RWPE2 (cell line): ENCODE data around the gene NEMP1.

Experiments
- ATAC-seq: fragments of 200-7000 bp; cut with Tn5 transposase; 3 replicates; pipeline ENCODE4 v1.9.1; 2021; ENCODE audit warnings: low read depth
- DNase-seq: peaks from one replicate; pipeline ENCODE4 v3.0.0-alpha.2; 2020; ENCODE audit warnings: low spot score
- H3K27ac ChIP-seq: fragments of 450-650 bp; 2 replicates; pipeline ENCODE4 v1.5.1; 2017; ENCODE audit warnings: mild to moderate bottlenecking; ENCODE audit not compliant: poor library complexity, severe bottlenecking
- H3K27me3 ChIP-seq: fragments of 250-450 bp; sonication (Bioruptor Pico); 2 replicates; pipeline ENCODE4 v1.5.1; 2021; ENCODE audit warnings: mild to moderate bottlenecking, moderate library complexity; ENCODE audit not compliant: insufficient read depth, poor library complexity, severe bottlenecking
- H3K36me3 ChIP-seq: fragments of 250-450 bp; sonication (Bioruptor Pico); 2 replicates; pipeline ENCODE4 v1.5.1; 2020; ENCODE audit warnings: low read depth, mild to moderate bottlenecking, moderate library complexity
- H3K4me1 ChIP-seq: fragments of 250-450 bp; sonication (Bioruptor Pico); 2 replicates; pipeline ENCODE4 v1.5.1; 2021; ENCODE audit warnings: mild to moderate bottlenecking, moderate library complexity; ENCODE audit not compliant: insufficient read depth, poor library complexity, severe bottlenecking
- H3K4me3 ChIP-seq: fragments of 250-450 bp; sonication (Bioruptor Pico); 2 replicates; pipeline ENCODE4 v1.5.1; 2021; ENCODE audit warnings: mild to moderate bottlenecking, moderate library complexity; ENCODE audit not compliant: severe bottlenecking
- H3K9me3 ChIP-seq: fragments of 250-450 bp; sonication (Bioruptor Pico); 2 replicates; pipeline ENCODE4 v1.5.1; 2021; ENCODE audit warnings: mild to moderate bottlenecking, moderate library complexity; ENCODE audit not compliant: severe bottlenecking
- TF ChIP-seq, protein P1 (sequence below): fragments of 450-650 bp; IDR thresholded peaks from one replicate; pipeline ENCODE4 v1.5.1; 2017; ENCODE audit warnings: mild to moderate bottlenecking, moderate library complexity; ENCODE audit not compliant: poor library complexity, severe bottlenecking

The NEMP1 gene

DNA sequence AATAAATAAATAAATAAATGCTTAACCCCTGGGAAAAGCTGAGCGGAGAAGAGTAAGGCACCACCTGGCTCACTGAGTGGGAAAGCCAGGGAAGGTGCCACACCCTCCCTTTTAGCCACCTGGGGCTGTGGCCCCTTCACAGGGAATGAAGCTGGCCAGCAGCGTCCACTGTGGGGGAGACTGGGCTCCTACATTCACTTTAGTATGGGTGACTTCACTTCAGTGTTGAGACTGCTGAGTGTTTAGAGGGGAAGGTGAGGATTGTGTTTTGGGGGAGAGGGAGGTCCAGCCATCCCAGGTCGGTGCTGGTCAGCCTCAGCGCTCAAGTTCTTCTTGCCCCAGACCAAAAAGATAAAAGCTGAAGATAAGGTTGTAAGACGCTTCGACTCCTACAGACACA is 11.9 kb upstream of the NEMP1 start:
- peak overlapping the region; percentile 99 for H3K27ac ChIP-seq
- H3K4me3 ChIP-seq, result peak overlapping the region; percentile 93
- TF ChIP-seq, protein P1, sequence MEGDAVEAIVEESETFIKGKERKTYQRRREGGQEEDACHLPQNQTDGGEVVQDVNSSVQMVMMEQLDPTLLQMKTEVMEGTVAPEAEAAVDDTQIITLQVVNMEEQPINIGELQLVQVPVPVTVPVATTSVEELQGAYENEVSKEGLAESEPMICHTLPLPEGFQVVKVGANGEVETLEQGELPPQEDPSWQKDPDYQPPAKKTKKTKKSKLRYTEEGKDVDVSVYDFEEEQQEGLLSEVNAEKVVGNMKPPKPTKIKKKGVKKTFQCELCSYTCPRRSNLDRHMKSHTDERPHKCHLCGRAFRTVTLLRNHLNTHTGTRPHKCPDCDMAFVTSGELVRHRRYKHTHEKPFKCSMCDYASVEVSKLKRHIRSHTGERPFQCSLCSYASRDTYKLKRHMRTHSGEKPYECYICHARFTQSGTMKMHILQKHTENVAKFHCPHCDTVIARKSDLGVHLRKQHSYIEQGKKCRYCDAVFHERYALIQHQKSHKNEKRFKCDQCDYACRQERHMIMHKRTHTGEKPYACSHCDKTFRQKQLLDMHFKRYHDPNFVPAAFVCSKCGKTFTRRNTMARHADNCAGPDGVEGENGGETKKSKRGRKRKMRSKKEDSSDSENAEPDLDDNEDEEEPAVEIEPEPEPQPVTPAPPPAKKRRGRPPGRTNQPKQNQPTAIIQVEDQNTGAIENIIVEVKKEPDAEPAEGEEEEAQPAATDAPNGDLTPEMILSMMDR, result no peak
- H3K4me1 ChIP-seq, result peaks cover 24% of the 10 kb centered on the region
- DNase-seq (no peak), ATAC-seq (no peak)
- H3K36me3 ChIP-seq, result peaks cover 46% of the 10 kb centered on the region
- no peaks in the 10 kb centered on the region for H3K9me3 ChIP-seq
- H3K27me3 ChIP-seq, result no peaks in the 10 kb centered on the region

DNA sequence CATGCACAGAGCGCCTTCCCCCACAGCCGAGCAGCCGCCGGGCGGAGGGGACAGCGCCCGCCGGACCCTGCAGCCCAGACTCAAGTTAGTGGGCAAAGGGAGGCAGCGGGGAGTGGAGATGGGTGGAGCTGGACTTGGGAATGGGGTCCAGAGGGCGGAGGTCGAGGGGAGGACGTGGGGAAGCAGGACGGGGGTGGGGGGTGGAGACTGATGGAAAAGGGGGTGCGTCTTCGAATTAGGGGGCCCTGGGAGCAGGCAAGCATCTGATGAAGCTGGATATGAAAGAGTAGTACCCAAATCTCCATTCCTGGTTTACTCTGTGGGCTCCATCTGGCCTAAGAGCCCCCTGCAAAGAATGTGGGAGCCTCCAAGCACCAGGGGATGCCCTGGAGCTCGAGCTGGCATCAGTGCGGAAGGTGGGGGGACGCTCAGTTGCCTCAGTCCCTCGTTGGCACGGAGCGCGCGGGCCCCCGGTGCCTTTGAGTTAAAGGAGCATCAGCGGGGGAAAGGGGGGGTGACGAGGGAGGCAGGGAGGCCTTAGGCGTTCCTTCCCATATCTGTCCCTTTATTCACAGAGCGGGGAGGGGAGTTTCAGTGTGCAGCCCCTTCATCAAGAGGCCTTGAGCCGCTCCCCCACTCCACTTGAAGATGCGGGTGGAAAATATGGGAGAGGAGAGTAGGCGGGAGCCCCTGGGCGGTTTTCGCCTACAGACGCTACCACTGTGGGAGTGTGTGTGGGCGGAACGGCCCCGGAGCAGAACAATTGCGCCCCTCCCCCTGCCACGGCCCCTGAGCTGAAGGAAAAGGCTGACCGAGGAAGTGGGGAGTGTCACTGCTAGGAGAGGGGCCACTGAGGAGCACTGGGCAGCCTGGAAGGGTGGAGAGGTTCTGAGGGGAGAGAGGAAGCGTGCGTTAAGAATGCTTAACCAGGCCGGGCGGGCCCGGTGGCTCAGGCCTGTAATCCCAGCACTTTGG is 11.0 kb upstream of the NEMP1 start:
- peak overlapping the region; percentile 93 for H3K4me3 ChIP-seq
- H3K27ac ChIP-seq, result peak overlapping the region; percentile 99
- peaks cover 21% of the 10 kb centered on the region for H3K4me1 ChIP-seq
- DNase-seq, result no peak
- H3K9me3 ChIP-seq, result no peaks in the 10 kb centered on the region
- H3K36me3 ChIP-seq, result peaks cover 36% of the 10 kb centered on the region
- no peaks in the 10 kb centered on the region for H3K27me3 ChIP-seq
- 0 out of 3 replicates have a peak, but pooled peaks have one; percentile 2 for ATAC-seq
- TF ChIP-seq, protein P1, result no peak

DNA sequence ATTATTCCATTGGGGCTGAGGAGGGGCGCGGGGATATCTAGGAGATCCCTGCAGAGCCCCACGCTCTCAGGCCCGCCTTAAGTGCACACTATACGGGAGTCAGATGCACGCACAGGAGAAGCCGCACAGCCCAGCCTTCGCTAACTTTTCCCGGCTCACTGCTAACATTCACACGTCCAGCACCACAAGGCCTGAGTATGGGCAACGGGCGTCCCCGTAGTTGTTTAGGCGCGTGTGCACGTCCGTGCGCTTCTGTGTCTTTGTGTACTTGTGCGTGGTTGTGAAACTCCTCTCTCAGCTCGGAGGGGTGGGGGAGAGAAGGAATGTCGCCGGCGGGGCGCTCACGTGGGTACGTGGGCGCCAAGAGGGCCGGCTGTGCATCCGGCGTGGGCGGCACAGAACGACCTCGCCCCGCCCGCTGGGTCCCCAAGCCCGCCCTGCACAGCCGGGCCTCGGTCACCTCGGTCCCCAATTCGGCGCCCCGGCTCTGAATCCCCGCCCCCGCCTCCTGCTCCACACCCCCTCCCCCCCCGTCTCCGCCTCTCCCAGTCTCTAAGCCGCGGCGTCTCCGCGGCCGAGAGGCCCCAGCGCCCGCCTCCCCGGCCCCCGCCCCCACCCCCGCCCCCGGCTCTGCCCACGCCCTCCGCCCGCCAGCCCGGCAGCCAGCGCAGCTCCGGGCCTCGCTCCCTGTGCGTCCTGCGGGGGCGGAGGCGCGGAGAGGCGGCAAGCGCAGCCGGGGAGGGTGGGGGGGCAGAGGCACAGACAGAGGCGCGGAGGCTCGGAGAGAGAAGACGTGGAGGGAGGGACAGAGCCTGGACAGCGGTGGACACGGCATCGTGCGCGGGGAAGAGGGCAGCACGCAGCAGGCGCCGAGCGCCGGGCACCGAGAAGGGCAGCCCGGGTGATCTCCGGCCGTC is 10.0 kb upstream of the NEMP1 start, which contains the start of gene NAB2:
Gene NAB2, plus strand, starts transcription at position 761 of the 917 bp plus-strand sequence. CDS start 158 bp downstream, outside the sequence.
- Histone ChIP-seq H3K27ac (peak within 1 kb of the TSS; percentile 99), H3K4me3 (peak within 1 kb of the TSS; percentile 93), H3K4me1 (peaks cover 13% of the 10 kb centered on the region), H3K27me3 (no peaks in the 10 kb centered on the region), H3K36me3 (peaks cover 31% of the 10 kb centered on the region), H3K9me3 (no peaks in the 10 kb centered on the region)
- DNase-seq (peak; percentile 95), ATAC-seq (peak; percentile 28)
- TF ChIP-seq, protein P1, result no peak

GRCh38 chr12:57087691-57088353 is 9.2 kb upstream of the NEMP1 start:
- Histone ChIP-seq H3K36me3 (peaks cover 24% of the 10 kb centered on the region), H3K4me1 (peaks cover 10% of the 10 kb centered on the region), H3K9me3 (no peaks in the 10 kb centered on the region), H3K27me3 (no peaks in the 10 kb centered on the region), H3K27ac (peak overlapping the region; percentile 99), H3K4me3 (peak overlapping the region; percentile 75)
- ATAC-seq (peak; percentile 61), DNase-seq (peak; percentile 94)
- TF ChIP-seq, protein P1, result no peak
